Natural killer cell (primary cell): ENCODE results near the gene MRPS14. TPM values are rescaled to one million over a fixed set of nuclear protein-coding genes. Genes with fewer than 3 reads are reported as not detected.
A peak's percentile ranks its signal among the peaks of the same experiment; 100 is the strongest.

ENCODE experiments used
- ATAC-seq, 3 donors: fragments of 150-1000 bp in 2 of 3; fragments of 200-7000 bp in 1 of 3; cut with Tn5 transposase; 1 replicate in 1 of 3; 2 replicates in 2 of 3; pipeline ENCODE4 v1.10.0; 2021; ENCODE audit warnings: mild to moderate bottlenecking in 2 of 3, moderate library complexity in 2 of 3
- DNase-seq, 2 donors: peaks; one replicate each; pipeline versions ENCODE4 v3.0.0 to v3.0.0-alpha.2; 2013 to 2021; ENCODE audit warnings: mixed read lengths in 1 of 2
- H3K27ac ChIP-seq: one replicate; pipeline ENCODE4 v1.5.1; 2013; ENCODE audit warnings: mild to moderate bottlenecking, low read length
- H3K27me3 ChIP-seq: one replicate; pipeline ENCODE4 v1.6.1; 2013; ENCODE audit warnings: low read length; ENCODE audit not compliant: control insufficient read depth, insufficient read depth
- H3K36me3 ChIP-seq: one replicate; pipeline ENCODE4 v1.6.1; 2013; ENCODE audit warnings: low read length; ENCODE audit not compliant: control insufficient read depth, insufficient read depth
- H3K4me1 ChIP-seq: one replicate; pipeline ENCODE4 v1.6.1; 2013; ENCODE audit warnings: low read length; ENCODE audit not compliant: control insufficient read depth, insufficient read depth
- H3K4me3 ChIP-seq: one replicate; pipeline ENCODE4 v1.5.1; 2013; ENCODE audit warnings: low read length
- H3K9me3 ChIP-seq: one replicate; pipeline ENCODE4 v1.6.1; 2013; ENCODE audit warnings: low read length; ENCODE audit not compliant: control insufficient read depth, insufficient read depth
- H3K27ac Mint-ChIP-seq, 2 donors: one replicate each; pipeline ENCODE4 v1.8.0; 2022; ENCODE audit warnings: mild to moderate bottlenecking in 2 of 2, mixed read lengths in 2 of 2, moderate library complexity in 1 of 2
- H3K27me3 Mint-ChIP-seq, 2 donors: one replicate each; pipeline ENCODE4 v1.8.0; 2022; ENCODE audit warnings: low read depth in 2 of 2, mixed read lengths in 2 of 2
- H3K36me3 Mint-ChIP-seq: one replicate; pipeline ENCODE4 v1.8.0; 2022; ENCODE audit warnings: mixed read lengths
- H3K4me1 Mint-ChIP-seq, 2 donors: one replicate each; pipeline ENCODE4 v1.8.0; 2022; ENCODE audit warnings: mixed read lengths in 2 of 2
- H3K4me3 Mint-ChIP-seq: one replicate; pipeline ENCODE4 v1.8.0; 2022; ENCODE audit warnings: mild to moderate bottlenecking, moderate library complexity, mixed read lengths
- H3K9me3 Mint-ChIP-seq, 2 donors: one replicate each; pipeline ENCODE4 v1.8.0; 2022; ENCODE audit warnings: mixed read lengths in 2 of 2
- WGBS: methylation state at CpG from one replicate; pipeline ENCODE4 v1.1.7; 2013; ENCODE audit warnings: missing lambda C conversion rate; ENCODE audit not compliant: insufficient coverage; 5-methylcytosine and 5-hydroxymethylcytosine counted together
- intact Hi-C: fragments of 100-400 bp; cut with micrococcal nuclease; formaldehyde crosslinking; loops from one replicate; pipeline ENCODE4 v1.14.2; 2022
- total RNA-seq, 4 donors: library from RNA; stranded (reverse); fragments of 120-200 nt in 1 of 4; gene quantifications; one replicate each; pipeline versions ENCODE4 v1.2.3 to v1.2.4, GENCODE V29; 2013 to 2022
- TF ChIP-seq, protein P1 (sequence below): fragments of 200-600 bp; IDR thresholded peaks from one replicate; pipeline ENCODE4 v1.8.0; 2022; ENCODE audit warnings: antibody characterized with exemption

The MRPS14 gene
- total RNA-seq, 3 donors from 2014 or later (not counting 1 experiment from before 2014, with no cell fraction given): 11.5 to 13.2 (median 12.0) TPM

DNA sequence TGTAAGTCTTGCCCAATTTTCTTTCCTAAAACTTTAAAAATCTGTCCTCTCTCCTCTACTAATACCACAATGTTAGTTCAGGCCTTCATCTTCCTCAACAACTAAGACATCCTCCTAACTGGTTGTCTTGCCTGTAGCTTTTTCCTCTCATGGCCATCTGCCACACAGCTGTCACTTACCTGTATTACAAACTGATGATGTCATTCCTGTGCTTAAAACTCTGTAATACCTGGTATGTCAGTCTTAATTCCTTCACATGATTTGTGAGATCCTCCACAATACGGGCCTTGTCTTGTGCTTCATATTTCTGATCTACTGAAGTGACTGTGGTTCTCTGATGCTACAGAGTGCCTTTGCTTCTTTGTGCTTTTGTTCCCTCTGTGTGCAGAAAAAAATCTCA lies 9.8 kb downstream of the MRPS14 start:
- no peak for DNase-seq
- no peak overlapping the region for H3K4me3 Mint-ChIP-seq
- peak overlapping the region in 1 of 2 donors; percentile 2 for H3K27ac Mint-ChIP-seq
- ATAC-seq: no peak
- Histone ChIP-seq H3K27me3 (no peaks in the 10 kb centered on the region), H3K4me3 (no peak overlapping the region), H3K4me1 (no peaks in the 10 kb centered on the region), H3K36me3 (peaks cover 83% of the 10 kb centered on the region), H3K9me3 (no peaks in the 10 kb centered on the region), H3K27ac (no peak overlapping the region)
- H3K36me3 Mint-ChIP-seq: no peaks in the 10 kb centered on the region
- H3K27me3 Mint-ChIP-seq: no peaks in the 10 kb centered on the region
- TF ChIP-seq, protein P1, sequence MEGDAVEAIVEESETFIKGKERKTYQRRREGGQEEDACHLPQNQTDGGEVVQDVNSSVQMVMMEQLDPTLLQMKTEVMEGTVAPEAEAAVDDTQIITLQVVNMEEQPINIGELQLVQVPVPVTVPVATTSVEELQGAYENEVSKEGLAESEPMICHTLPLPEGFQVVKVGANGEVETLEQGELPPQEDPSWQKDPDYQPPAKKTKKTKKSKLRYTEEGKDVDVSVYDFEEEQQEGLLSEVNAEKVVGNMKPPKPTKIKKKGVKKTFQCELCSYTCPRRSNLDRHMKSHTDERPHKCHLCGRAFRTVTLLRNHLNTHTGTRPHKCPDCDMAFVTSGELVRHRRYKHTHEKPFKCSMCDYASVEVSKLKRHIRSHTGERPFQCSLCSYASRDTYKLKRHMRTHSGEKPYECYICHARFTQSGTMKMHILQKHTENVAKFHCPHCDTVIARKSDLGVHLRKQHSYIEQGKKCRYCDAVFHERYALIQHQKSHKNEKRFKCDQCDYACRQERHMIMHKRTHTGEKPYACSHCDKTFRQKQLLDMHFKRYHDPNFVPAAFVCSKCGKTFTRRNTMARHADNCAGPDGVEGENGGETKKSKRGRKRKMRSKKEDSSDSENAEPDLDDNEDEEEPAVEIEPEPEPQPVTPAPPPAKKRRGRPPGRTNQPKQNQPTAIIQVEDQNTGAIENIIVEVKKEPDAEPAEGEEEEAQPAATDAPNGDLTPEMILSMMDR: no peak
- H3K9me3 Mint-ChIP-seq: no peaks in the 10 kb centered on the region
- WGBS: 94% methylated on average over 1 of the region's 1 CpG
- peaks cover 6 to 11% of the 10 kb centered on the region in 2 donors for H3K4me1 Mint-ChIP-seq
- intact Hi-C loops: no loop called here

- TF ChIP-seq, protein P1: no peak
- no peaks in the 10 kb centered on the region for H3K36me3 Mint-ChIP-seq
- DNase-seq: no peak
- peak overlapping the region in 1 of 2 donors; percentile 3 for H3K27ac Mint-ChIP-seq
- peaks cover 5 to 14% of the 10 kb centered on the region in 2 donors for H3K4me1 Mint-ChIP-seq
- H3K9me3 Mint-ChIP-seq: no peaks in the 10 kb centered on the region
- Histone ChIP-seq H3K27me3 (no peaks in the 10 kb centered on the region), H3K27ac (no peak overlapping the region), H3K36me3 (peaks cover 83% of the 10 kb centered on the region), H3K4me1 (no peaks in the 10 kb centered on the region), H3K4me3 (no peak overlapping the region), H3K9me3 (no peaks in the 10 kb centered on the region)
- intact Hi-C loops: no loop called here
- no peaks in the 10 kb centered on the region for H3K27me3 Mint-ChIP-seq
- 98% methylated on average over 4 of the region's 10 CpGs for WGBS
- H3K4me3 Mint-ChIP-seq: no peak overlapping the region
- ATAC-seq: no peak
Measured at GRCh38 chr1:175009532-175009931, 13.7 kb downstream of the MRPS14 start.

GRCh38 chr1:175005085-175005783 lies 18.0 kb downstream of the MRPS14 start:
- peaks cover 46% of the 10 kb centered on the region for H3K36me3 ChIP-seq
- H3K4me1 ChIP-seq: no peaks in the 10 kb centered on the region
- intact Hi-C loops: no loop called here
- H3K4me1 Mint-ChIP-seq: peaks cover 35 to 43% of the 10 kb centered on the region in 2 donors
- H3K4me3 Mint-ChIP-seq: no peak overlapping the region
- no peak overlapping the region for H3K27ac Mint-ChIP-seq
- H3K27me3 ChIP-seq: no peaks in the 10 kb centered on the region
- no peaks in the 10 kb centered on the region for H3K9me3 Mint-ChIP-seq
- TF ChIP-seq, protein P1: no peak
- H3K36me3 Mint-ChIP-seq: no peaks in the 10 kb centered on the region
- H3K9me3 ChIP-seq: no peaks in the 10 kb centered on the region
- WGBS: 91% methylated on average over 8 of the region's 8 CpGs
- no peaks in the 10 kb centered on the region for H3K27me3 Mint-ChIP-seq
- no peak overlapping the region for H3K27ac ChIP-seq
- DNase-seq: no peak
- no peak for ATAC-seq
- H3K4me3 ChIP-seq: no peak overlapping the region

DNA sequence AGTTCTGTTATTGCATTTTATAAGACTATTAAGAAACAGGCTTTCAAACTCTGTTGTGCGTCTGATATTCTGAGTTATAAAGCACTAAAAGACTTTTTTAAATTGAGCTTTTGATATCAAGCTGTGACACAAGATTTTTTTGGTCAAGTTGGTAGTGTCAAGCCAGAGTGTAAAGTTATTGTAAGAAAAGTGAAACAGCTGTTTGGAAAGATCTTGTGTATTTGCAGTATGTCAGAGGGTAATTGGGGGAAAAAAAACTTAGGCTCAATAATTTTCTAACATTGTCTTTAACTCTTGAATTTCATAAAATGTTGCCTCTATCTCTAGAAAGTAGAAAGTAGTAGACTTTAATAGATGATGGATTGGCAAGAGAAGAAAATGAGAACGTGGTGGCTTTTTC lies 19.7 kb downstream of the MRPS14 start:
- ATAC-seq: no peak
- Mint-ChIP-seq H3K4me3 (no peak overlapping the region), H3K4me1 (peaks cover 36 to 44% of the 10 kb centered on the region in 2 donors), H3K36me3 (no peaks in the 10 kb centered on the region), H3K27me3 (no peaks in the 10 kb centered on the region), H3K9me3 (no peaks in the 10 kb centered on the region), H3K27ac (peak overlapping the region; percentile 56 to 73)
- no peaks in the 10 kb centered on the region for H3K27me3 ChIP-seq
- WGBS: 81% methylated on average over 2 of the region's 2 CpGs
- no peak overlapping the region for H3K4me3 ChIP-seq
- peaks cover 6% of the 10 kb centered on the region for H3K4me1 ChIP-seq
- TF ChIP-seq, protein P1: no peak
- peaks cover 35% of the 10 kb centered on the region for H3K36me3 ChIP-seq
- no peaks in the 10 kb centered on the region for H3K9me3 ChIP-seq
- H3K27ac ChIP-seq: no peak overlapping the region
- no peak for DNase-seq
- intact Hi-C loops: no loop called here
